GM18909 (cell line): ENCODE results near the gene VSIG4.

ENCODE experiments used
- ATAC-seq: cut with Tn5 transposase; IDR thresholded peaks from one replicate; pipeline ENCODE4 v1.9.1; 2021; ENCODE audit warnings: mild to moderate bottlenecking; ENCODE audit not compliant: unreplicated experiment, poor library complexity

Gene VSIG4

GRCh38 chrX:66013194-66013816 is 26.6 kb downstream of the VSIG4 start:
- ATAC-seq = peak; percentile 35

GRCh38 chrX:66012094-66012534 is 27.8 kb downstream of the VSIG4 start:
- peak; percentile 55 for ATAC-seq

- no peak for ATAC-seq
Measured at GRCh38 chrX:66009231-66009845, 30.5 kb downstream of the VSIG4 start.

- ATAC-seq = no peak
Measured at GRCh38 chrX:66008328-66008970, 31.4 kb downstream of the VSIG4 start.

GRCh38 chrX:66007851-66008250 is 32.0 kb downstream of the VSIG4 start:
- ATAC-seq = no peak

- no peak for ATAC-seq
Measured at GRCh38 chrX:66005830-66006449, 33.9 kb downstream of the VSIG4 start.

- no peak for ATAC-seq
Measured at GRCh38 chrX:66004928-66005829, 34.7 kb downstream of the VSIG4 start.

GRCh38 chrX:66002824-66003680 is 36.8 kb downstream of the VSIG4 start:
- peak; percentile 55 for ATAC-seq

GRCh38 chrX:66001596-66001995 is 38.3 kb downstream of the VSIG4 start:
- no peak for ATAC-seq

GRCh38 chrX:66000628-66001272 is 39.1 kb downstream of the VSIG4 start:
- no peak for ATAC-seq

- no peak for ATAC-seq
Measured at GRCh38 chrX:66000178-66000577, 39.7 kb downstream of the VSIG4 start.

- ATAC-seq = no peak
Measured at GRCh38 chrX:65999563-66000148, 40.2 kb downstream of the VSIG4 start.

- no peak for ATAC-seq
Measured at GRCh38 chrX:65999029-65999562, 40.8 kb downstream of the VSIG4 start.

GRCh38 chrX:65997978-65998717 is 41.7 kb downstream of the VSIG4 start:
- no peak for ATAC-seq

GRCh38 chrX:65994519-65995506 is 45.1 kb downstream of the VSIG4 start:
- no peak for ATAC-seq

GRCh38 chrX:65993915-65994460 is 45.9 kb downstream of the VSIG4 start:
- no peak for ATAC-seq
